GM10266 (cell line): ENCODE data around the gene RNF2.
A peak's percentile ranks its signal among the peaks of the same experiment; 100 is the strongest.
"Not testable (repeated sequence)": the region's sequence is repeated elsewhere in the genome, so short reads cannot be mapped to it uniquely, and the experiment has no call there.

Experiments
- DNase-seq: peaks from one replicate; pipeline ENCODE4 v3.0.0; 2012; ENCODE audit errors: extremely low spot score
- TF ChIP-seq, protein P1 (sequence below): IDR thresholded peaks from 2 replicates; pipeline ENCODE4 v1.5.1; 2012; ENCODE audit warnings: mild to moderate bottlenecking, low read depth; ENCODE audit not compliant: control insufficient read depth, insufficient read depth; ENCODE audit errors: missing control alignments

The RNF2 gene

DNA sequence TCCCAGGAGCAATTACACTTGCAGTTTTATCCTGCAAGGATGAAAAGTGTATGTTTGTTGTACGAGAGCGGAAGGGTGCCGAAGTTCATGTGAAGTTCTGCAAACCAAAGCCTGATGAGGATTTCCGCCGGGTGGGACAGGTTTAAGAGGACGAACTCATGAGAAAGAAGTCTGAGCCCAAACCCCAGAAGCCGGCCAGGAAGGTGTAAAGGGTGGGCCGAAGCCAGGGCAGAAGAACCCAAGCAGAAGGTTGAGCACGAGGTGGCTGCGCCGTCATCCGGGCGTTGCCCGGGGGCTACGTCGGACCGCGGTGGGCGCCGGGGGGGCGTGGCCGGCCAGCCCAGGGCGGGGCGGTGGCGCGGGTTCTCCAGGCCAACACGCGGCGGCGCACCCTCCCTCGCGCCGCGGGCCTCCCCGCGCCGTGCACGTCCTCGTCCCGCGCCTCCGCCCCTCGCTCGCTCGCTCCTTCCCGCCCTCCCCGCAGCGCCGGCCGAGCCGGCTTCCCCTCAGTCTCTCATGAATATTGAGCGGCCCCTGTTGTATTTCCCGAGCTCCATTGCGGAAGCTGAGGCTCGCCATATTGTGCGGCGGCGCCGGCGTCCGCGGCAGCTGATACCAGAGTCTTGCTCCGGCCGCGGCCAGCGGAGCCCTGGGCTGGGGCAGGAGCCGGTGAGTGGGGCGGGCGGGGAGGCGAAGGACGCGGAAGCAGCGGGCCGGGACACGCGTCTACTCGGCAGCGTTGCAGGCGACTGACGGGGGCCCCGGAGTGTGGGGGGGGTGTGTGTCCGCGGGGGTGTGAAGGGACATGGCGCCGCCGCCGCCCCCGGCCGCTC is at the start of gene RNF2:
Gene RNF2 (plus strand): TSS at position 578 of the 833 bp plus-strand sequence. CDS start 41,996 bp downstream, outside the sequence.
- DNase-seq = peak; percentile 90
- TF ChIP-seq, protein P1, sequence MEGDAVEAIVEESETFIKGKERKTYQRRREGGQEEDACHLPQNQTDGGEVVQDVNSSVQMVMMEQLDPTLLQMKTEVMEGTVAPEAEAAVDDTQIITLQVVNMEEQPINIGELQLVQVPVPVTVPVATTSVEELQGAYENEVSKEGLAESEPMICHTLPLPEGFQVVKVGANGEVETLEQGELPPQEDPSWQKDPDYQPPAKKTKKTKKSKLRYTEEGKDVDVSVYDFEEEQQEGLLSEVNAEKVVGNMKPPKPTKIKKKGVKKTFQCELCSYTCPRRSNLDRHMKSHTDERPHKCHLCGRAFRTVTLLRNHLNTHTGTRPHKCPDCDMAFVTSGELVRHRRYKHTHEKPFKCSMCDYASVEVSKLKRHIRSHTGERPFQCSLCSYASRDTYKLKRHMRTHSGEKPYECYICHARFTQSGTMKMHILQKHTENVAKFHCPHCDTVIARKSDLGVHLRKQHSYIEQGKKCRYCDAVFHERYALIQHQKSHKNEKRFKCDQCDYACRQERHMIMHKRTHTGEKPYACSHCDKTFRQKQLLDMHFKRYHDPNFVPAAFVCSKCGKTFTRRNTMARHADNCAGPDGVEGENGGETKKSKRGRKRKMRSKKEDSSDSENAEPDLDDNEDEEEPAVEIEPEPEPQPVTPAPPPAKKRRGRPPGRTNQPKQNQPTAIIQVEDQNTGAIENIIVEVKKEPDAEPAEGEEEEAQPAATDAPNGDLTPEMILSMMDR = peak; percentile 38

DNA sequence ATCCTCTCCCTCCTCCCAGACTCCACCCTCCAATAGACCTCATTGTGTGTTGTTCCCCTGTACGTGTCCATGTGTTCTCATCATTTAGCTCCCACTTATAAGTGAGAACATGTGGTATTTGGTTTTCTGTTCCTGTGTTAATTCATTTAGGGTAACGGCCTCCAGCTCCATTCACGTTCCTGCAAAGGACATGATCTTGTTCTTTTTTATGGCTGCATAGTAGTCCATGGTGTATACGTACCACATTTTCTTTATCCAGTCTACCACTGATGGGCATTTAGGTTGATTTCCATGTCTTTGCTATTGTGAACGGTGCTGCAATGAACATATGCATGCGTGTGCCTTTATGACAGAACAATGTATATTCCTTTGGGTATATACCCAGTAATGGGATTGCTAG is 45.4 kb upstream of the RNF2 start:
- DNase-seq = not testable (repeated sequence)

DNA sequence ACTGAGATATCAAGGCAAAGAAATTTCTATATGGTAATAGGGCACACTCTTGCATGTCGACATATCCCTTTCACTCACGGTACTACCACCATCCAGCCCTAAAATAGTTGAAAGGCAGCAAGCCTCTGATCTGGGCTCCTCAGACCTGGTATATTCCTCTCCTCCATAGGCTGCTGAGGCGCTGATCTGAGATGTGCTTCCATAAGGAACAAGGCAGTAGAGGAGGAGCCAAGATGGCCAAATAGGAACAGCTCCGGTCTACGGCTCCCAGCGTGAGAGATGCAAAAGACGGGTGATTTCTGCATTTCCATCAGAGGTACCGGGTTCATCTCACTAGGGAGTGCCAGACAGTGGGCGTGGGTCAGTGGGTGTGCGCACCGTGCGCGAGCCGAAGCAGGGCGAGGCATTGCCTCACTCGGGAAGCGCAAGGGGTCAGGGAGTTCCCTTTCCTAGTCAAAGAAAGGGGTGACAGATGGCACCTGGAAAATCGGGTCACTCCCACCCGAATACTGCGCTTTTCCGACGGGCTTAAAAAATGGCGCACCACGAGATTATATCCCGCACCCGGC is 44.0 kb upstream of the RNF2 start:
- DNase-seq = not testable (repeated sequence)

DNA sequence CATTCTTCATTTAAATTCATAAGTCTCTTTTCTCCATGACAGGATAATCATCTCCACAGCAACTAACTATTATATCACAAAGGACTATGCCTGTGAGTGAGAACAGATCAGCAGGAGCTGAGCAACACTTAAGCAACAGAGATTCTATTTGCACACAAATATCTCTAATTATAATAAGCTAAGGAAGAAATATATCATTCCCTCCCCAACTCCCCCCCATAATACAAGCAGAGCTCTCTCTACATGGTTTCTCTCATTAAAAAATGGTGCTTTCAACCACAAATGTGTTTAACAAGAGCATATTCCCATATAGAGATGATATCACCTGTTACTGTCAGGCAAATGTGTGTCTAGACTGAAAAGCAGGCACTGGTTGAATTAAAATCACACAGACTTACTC is 36.5 kb upstream of the RNF2 start:
- TF ChIP-seq, protein P1 = no peak
- no peak for DNase-seq

DNA sequence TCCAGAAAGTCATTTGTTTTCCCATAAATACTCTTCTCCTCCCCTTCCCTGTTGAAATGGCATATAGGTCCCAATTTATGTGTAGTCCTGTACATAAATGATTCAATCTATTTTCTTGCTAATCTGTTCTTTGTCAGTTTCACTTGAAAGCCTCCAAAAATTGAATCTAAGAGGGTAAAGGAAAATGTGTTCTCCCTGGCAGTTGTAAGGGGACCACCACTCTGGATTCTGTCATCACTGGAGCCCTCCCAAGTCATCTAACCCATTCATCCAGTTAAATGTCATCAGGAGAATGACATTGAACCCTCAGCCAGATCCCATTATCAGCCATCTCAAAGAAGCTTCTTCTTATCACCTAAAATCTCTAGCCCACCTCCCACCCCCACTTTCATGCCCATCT is 35.0 kb upstream of the RNF2 start:
- TF ChIP-seq, protein P1 = no peak
- no peak for DNase-seq

DNA sequence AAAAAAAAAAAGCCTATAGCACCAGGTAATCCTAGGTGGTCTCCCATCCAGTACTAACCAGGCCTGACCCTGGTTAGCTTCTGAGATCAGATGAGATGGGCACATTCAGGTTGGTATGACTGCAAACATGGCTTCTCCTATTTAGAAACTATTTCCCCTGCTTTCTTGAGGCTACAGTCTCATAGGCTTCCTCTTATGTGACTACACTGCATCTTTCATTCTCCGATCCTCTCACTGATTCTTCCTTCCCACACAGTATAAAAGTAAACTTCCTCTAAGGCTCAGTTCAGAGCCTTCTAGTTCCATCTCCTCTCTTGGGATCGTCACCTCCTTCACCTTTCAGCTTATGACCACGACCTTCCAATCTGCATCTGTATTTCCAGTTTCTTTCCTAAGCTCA is 30.4 kb upstream of the RNF2 start:
- no peak for DNase-seq
- TF ChIP-seq, protein P1 = no peak

DNA sequence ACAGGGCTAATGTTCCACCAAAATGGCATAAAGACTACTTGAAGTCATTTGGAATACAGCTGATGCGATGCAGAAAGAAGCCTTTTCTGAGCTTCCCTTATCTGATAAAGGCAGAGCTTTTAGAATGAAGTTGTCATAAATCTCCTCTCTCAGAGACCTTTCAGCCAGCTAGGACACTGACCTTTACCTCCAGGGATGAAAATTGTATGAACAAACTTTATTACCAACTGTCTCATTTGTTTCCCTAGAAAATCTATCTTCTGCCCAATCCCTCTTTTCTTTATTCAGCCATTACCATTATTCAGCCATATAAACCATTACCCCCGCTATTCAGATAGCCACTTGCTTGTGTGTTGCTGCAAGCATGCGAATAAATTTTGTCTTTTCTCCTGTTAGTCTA is 29.7 kb upstream of the RNF2 start:
- TF ChIP-seq, protein P1 = no peak
- DNase-seq = no peak

DNA sequence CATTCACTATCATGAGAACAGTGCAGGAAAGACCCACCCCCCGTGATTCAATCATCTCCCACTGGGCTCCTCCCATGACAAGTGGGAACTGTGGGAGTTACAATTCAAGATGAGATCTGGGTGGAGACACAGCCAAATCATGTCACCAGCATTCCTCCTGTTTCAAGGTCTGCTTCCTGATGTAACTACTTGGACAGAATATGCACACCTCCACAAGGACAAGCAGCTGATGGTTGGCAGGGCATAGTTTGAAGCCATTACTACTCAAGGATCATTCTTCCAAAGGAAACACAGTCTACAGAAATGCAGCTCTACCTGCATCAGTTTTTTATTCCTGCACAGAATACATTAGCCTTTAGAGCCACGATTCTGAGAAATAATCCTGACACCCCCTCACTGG is 28.5 kb upstream of the RNF2 start:
- no peak for DNase-seq

More for the DNA sequence above, 28.5 kb upstream of the RNF2 start:
- TF ChIP-seq, protein P1 = no peak
